PC-9 (cell line): Measurements from ENCODE around the gene MIA3. TPM values are rescaled to one million over a fixed set of nuclear protein-coding genes. Genes with fewer than 3 reads are reported as not detected.

ENCODE experiments used
- BruUV-seq: library from RNA; stranded (reverse); fragments of 400-500 nt; replicated peaks from 2 replicates; lab custom pipeline; 2021; lab: Mats Ljungman, UMichigan
- CTCF ChIA-PET: fragments of 300-600 bp; sonication (Branson Sonifier 250); formaldehyde crosslinking; loops from one replicate; lab custom pipeline; 2022; ENCODE audit warnings: antibody characterized with exemption; lab: Charles Lee
- POLR2A ChIA-PET: fragments of 300-600 bp; sonication (Branson Sonifier 250); formaldehyde crosslinking; loops from one replicate; lab custom pipeline; 2022; ENCODE audit warnings: antibody characterized with exemption; ENCODE audit not compliant: unreplicated experiment; lab: Charles Lee
- DNase-seq, 2 experiments: peaks; one replicate each; pipeline versions ENCODE4 v3.0.0 to v3.0.0-alpha.2; 2015 to 2022; ENCODE audit warnings: mixed read lengths in 1 of 2
- H2AFZ ChIP-seq: fragments of 200-600 bp; sonication (generic); 2 replicates; pipeline ENCODE4 v1.8.1; 2017; ENCODE audit warnings: antibody characterized with exemption
- H3F3A ChIP-seq: fragments of 200-600 bp; sonication (generic); 2 replicates; pipeline ENCODE4 v1.8.1; 2017; ENCODE audit warnings: antibody characterized with exemption, mild to moderate bottlenecking, low read depth; ENCODE audit not compliant: insufficient read depth
- H3K27ac ChIP-seq: fragments of 200-600 bp; sonication (generic); 2 replicates; pipeline ENCODE4 v1.6.1; 2016; ENCODE audit warnings: mixed run types
- H3K27me3 ChIP-seq: fragments of 200-600 bp; sonication (generic); 2 replicates; pipeline ENCODE4 v1.6.1; 2016; ENCODE audit warnings: low read depth, mixed run types; ENCODE audit not compliant: insufficient read depth
- H3K36me3 ChIP-seq: fragments of 200-600 bp; sonication (generic); 2 replicates; pipeline ENCODE4 v1.6.1; 2016; ENCODE audit warnings: low read depth, mixed run types
- H3K4me1 ChIP-seq: fragments of 200-600 bp; sonication (generic); replicated peaks from 2 replicates; pipeline ENCODE4 v1.6.1; 2016; ENCODE audit warnings: mixed run types; ENCODE audit not compliant: insufficient read depth
- H3K4me2 ChIP-seq: fragments of 200-600 bp; sonication (generic); 2 replicates; pipeline ENCODE4 v1.6.1; 2017; ENCODE audit warnings: mixed run types
- H3K4me3 ChIP-seq: fragments of 200-600 bp; sonication (generic); 2 replicates; pipeline ENCODE4 v1.6.1; 2016; ENCODE audit warnings: mixed run types
- H3K79me2 ChIP-seq: fragments of 200-600 bp; sonication (generic); 2 replicates; pipeline ENCODE4 v1.6.1; 2017; ENCODE audit warnings: low read depth, mixed run types
- H3K9me2 ChIP-seq: fragments of 200-600 bp; sonication (generic); 2 replicates; pipeline ENCODE4 v1.8.1; 2017; ENCODE audit warnings: mild to moderate bottlenecking; ENCODE audit not compliant: insufficient read depth
- H3K9me3 ChIP-seq: fragments of 200-600 bp; sonication (generic); 2 replicates; pipeline ENCODE4 v1.8.1; 2016; ENCODE audit warnings: low read depth; ENCODE audit not compliant: insufficient read depth
- H4K20me1 ChIP-seq: fragments of 200-600 bp; sonication (generic); 2 replicates; pipeline ENCODE4 v1.8.1; 2017; ENCODE audit not compliant: insufficient read depth
- EZH2 ChIP-seq: fragments of 200-600 bp; sonication (generic); IDR thresholded peaks from 2 replicates; pipeline ENCODE4 v1.8.0; 2017; ENCODE audit warnings: antibody characterized with exemption, low read depth
- intact Hi-C: fragments of 100-400 bp; cut with micrococcal nuclease; formaldehyde crosslinking; loops from one replicate; pipeline ENCODE4 v1.10.0; 2022; ENCODE audit not compliant: unreplicated experiment
- total RNA-seq: library from RNA; stranded (reverse); gene quantifications from 2 replicates; pipeline ENCODE4 v1.2.3, GENCODE V29; 2021
- TF ChIP-seq, protein P1 (sequence below): fragments of 200-600 bp; sonication (generic); conservative IDR thresholded peaks from 2 replicates; pipeline ENCODE4 v1.6.1; 2017; ENCODE audit warnings: mixed run types, antibody characterized with exemption, mild to moderate bottlenecking, moderate library complexity

The MIA3 gene
- total RNA-seq, 1 experiment from 2014 or later, result 65.1 TPM

DNA sequence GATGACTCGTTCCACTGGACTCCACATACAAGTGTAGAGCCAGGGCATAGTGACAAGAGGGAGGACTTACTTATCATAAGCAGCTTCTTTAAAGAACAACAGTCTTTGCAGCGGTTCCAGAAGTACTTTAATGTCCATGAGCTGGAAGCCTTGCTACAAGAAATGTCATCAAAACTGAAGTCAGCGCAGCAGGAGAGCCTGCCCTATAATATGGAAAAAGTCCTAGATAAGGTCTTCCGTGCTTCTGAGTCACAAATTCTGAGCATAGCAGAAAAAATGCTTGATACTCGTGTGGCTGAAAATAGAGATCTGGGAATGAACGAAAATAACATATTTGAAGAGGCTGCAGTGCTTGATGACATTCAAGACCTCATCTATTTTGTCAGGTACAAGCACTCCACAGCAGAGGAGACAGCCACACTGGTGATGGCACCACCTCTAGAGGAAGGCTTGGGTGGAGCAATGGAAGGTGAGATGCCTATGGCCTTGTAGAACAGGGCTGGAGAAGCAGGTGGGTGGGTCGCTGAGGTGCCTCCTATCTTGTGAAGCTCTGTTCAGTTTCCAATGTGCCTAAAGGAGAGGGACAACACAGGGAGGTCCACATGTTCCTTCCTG is 12.1 kb downstream of the MIA3 start:
- Histone ChIP-seq H3K27me3 (no peaks in the 10 kb centered on the region), H3K27ac (no peak overlapping the region), H3K36me3 (peaks cover 15% of the 10 kb centered on the region; the same call in 1 of the 2 replicates), H3K4me1 (no peaks in the 10 kb centered on the region), H3K79me2 (no peaks in the 10 kb centered on the region), H4K20me1 (no peaks in the 10 kb centered on the region), H3K4me3 (no peak overlapping the region), H3K9me3 (no peaks in the 10 kb centered on the region), H2AFZ (no peak overlapping the region), H3K9me2 (no peaks in the 10 kb centered on the region), H3F3A (peaks cover 8% of the 10 kb centered on the region; the same call in 1 of the 2 replicates), H3K4me2 (no peak overlapping the region)
- intact Hi-C loops, result no loop called here
- no TSS peak for BruUV-seq
- TF ChIP-seq EZH2, result no peak
- TF ChIP-seq, protein P1, sequence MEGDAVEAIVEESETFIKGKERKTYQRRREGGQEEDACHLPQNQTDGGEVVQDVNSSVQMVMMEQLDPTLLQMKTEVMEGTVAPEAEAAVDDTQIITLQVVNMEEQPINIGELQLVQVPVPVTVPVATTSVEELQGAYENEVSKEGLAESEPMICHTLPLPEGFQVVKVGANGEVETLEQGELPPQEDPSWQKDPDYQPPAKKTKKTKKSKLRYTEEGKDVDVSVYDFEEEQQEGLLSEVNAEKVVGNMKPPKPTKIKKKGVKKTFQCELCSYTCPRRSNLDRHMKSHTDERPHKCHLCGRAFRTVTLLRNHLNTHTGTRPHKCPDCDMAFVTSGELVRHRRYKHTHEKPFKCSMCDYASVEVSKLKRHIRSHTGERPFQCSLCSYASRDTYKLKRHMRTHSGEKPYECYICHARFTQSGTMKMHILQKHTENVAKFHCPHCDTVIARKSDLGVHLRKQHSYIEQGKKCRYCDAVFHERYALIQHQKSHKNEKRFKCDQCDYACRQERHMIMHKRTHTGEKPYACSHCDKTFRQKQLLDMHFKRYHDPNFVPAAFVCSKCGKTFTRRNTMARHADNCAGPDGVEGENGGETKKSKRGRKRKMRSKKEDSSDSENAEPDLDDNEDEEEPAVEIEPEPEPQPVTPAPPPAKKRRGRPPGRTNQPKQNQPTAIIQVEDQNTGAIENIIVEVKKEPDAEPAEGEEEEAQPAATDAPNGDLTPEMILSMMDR, result no peak
- ChIA-PET POLR2A (no interaction called here), CTCF (no interaction called here)
- no peak for DNase-seq

DNA sequence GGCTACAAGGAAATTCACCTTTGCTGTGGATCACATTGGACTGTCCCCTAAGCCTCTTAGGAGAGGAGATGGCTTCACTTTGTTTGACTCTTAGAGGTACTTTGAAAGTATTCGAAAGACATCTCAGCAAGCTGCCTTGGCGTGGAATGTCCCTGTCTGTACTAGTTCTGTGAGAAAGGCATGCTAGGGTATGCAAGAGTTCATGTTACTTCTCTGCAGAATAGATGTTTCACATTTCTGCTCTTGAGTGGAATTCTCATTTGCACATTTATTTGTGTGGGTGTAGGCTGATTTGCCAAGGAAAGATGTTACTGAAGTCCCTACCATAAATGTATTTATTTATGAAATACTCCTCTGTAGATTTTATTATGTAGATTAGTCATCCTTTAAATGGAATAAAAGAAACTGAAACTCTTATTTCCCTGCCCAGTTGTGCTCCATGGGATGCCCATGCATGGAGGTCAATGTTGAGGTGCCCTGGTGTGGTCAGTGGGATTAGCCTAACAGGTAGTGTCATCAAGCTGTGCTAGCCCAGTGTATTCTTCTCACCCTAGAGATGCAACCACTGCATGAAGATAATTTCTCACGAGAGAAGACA is 13.8 kb downstream of the MIA3 start:
- DNase-seq, result no peak
- no peak overlapping the region for H3K4me3 ChIP-seq
- no peaks in the 10 kb centered on the region for H3K4me1 ChIP-seq
- intact Hi-C loops, result no loop called here
- no peak for TF ChIP-seq EZH2
- H3K4me2 ChIP-seq, result no peak overlapping the region
- 0 out of 2 replicates have a peak, but pooled peaks cover under 1% of the 10 kb centered on the region for H3K36me3 ChIP-seq
- H3K27ac ChIP-seq, result no peak overlapping the region
- no peaks in the 10 kb centered on the region for H3K27me3 ChIP-seq
- H2AFZ ChIP-seq, result no peak overlapping the region
- no peaks in the 10 kb centered on the region for H3K79me2 ChIP-seq
- H4K20me1 ChIP-seq, result no peaks in the 10 kb centered on the region
- CTCF ChIA-PET, result no interaction called here
- BruUV-seq, result no TSS peak
- no peaks in the 10 kb centered on the region for H3K9me2 ChIP-seq
- H3F3A ChIP-seq, result peaks cover 8% of the 10 kb centered on the region; the same call in 1 of the 2 replicates
- H3K9me3 ChIP-seq, result no peaks in the 10 kb centered on the region
- POLR2A ChIA-PET, result no interaction called here

DNA sequence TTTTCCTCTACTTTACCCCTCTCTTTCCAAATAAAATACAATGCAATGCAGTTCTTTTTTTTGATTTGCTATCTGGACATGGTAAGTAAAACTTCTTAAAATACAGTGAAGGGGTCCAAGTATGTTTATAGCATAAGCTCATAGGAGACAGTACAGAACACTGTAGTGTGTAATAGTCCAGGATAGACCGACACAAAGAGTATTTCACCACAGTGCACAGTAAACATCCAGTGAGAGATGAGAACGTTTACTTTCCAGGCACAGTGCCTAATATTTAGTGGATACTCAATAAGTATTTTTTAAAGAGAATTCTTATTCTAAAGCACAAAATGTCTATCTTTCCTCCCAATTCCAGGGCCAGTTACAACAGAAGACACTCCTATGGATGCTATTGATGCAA is 14.9 kb downstream of the MIA3 start:
- Histone ChIP-seq H3K9me3 (no peaks in the 10 kb centered on the region), H3K4me1 (no peaks in the 10 kb centered on the region), H3K36me3 (peaks cover under 1% of the 10 kb centered on the region; the same call in 1 of the 2 replicates), H4K20me1 (no peaks in the 10 kb centered on the region), H2AFZ (no peak overlapping the region), H3F3A (peaks cover 8% of the 10 kb centered on the region; the same call in 1 of the 2 replicates), H3K27me3 (no peaks in the 10 kb centered on the region), H3K27ac (no peak overlapping the region), H3K4me3 (no peak overlapping the region), H3K4me2 (no peak overlapping the region), H3K9me2 (no peaks in the 10 kb centered on the region), H3K79me2 (no peaks in the 10 kb centered on the region)
- intact Hi-C loops, result no loop called here
- no peak for DNase-seq
- CTCF ChIA-PET, result no interaction called here
- POLR2A ChIA-PET, result no interaction called here
- no TSS peak for BruUV-seq
- TF ChIP-seq EZH2, result no peak
- TF ChIP-seq, protein P1, result no peak
